GM19372 (cell line): ENCODE measurements around the gene FAAH.

ENCODE experiments used
- ATAC-seq: cut with Tn5 transposase; IDR thresholded peaks from one replicate; pipeline ENCODE4 v1.9.1; 2021; ENCODE audit warnings: mild to moderate bottlenecking, low read depth, moderate library complexity; ENCODE audit not compliant: unreplicated experiment

The FAAH gene

DNA sequence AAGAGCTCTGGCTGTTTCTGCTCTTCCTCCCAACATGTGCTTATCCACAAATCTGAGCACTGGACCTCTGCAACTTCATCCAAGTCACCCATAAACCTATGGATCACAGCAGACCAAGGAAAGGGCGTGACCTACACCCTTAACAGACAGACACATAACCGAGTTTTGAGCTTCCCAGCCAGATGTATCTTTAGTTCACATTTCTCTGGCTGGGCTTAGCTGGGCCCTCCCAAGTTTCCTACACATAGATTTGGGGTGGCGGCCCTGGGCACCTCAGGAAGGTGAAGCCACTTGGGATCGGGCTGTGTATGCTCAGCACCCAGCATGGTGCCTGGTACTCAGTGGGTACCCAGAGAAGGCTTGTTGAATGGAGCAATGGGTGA is 26.4 kb downstream of the FAAH start:
- no peak for ATAC-seq

DNA sequence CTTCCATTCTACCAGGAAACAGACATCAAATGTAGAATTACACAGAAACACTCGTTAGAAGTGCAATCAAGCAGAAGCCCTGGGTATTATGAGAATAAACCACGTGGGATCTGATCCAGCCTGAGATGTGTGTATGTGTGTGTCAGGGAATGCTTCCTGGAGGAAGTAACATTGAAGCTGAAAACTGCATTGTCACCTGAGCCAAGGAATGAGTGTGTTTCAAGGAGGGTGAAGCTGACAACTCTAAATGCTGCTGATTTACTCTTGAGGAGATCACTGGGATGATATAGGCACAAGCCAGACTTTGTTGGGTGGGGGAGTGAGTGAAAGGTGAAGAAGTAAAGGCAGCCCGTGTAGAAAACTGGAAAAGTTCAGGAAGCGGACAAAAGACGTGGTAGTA is 27.6 kb downstream of the FAAH start:
- ATAC-seq = no peak

DNA sequence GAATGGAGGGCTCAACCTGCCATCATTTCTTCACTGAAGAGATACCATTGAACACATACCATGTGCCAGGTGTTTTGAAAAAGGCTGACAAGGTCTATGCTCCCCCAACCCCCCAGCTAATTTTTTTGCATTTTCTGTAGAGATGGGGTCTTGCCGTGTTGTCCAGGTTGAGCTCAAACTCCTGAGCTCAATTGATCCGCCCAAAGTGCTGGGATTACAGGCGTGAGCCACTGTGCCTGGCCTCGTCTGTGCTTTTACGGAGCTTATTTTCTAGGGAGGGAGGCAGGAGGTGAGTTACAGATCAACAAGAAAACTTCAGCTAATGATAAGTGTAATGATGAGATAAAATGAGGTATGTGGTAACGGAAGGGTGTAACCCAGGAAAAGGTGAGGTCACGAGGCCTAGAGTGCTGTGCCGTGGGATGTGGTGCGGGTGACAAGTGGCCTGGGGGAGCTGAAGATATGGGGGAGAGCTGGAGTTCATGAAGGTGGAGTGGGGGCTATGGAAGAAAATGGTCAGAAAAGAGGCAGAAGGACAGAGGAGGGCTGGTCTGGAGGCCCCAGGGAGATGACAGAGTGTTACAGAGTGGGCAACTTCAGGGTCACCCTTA is 28.2 kb downstream of the FAAH start:
- ATAC-seq = no peak

DNA sequence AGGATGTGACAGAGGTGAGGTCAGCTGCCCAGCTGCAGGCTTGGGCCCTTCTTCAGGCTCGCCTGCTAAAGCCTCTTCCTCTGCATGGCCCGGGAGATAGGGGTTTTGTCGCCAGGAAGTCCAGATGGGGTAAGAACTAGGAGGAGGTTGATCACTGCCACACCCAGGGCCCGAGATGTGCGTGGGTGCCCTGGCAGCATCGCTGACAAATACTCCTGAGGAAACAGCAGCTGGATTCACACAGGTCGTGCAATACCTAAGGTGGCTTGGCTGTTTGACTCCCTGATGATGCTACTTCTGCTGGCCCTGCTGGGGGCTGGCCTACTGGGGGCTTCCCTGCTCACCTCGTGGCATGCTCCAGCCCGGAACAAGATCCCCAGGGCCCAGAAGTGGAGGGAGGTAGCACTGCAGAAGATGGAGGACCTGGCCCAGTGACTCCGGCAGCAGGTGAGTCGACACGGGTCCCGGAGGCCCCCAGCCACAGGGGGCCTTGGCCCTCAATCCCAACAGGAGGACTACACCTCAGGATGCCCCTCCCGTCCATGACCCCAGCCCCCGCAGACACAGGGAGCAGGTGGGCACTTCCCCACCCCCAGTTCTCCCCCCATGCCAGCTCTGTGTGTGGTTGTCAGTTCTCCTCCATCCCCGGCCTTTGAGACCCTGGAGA is 29.6 kb downstream of the FAAH start:
- ATAC-seq = no peak

DNA sequence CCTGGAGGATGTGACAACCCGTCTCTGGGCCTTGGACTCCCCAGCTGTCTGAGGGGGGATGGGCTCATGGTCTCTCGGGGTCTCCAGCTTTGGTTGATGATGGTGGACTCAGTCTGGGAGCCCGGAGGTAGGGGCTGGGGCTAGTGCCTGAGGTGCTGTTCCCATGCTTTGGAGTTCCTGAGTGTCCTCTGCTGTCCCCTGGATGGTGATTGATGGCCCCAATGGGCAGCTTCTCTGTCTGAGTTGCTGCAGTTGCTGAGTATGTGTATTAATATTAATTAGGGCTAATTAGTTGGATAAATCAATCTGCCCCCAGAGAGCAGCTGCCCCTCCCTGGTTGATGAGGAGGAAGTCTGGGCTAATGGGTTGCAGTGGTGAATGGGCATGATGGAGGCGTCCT is 30.6 kb downstream of the FAAH start:
- no peak for ATAC-seq

DNA sequence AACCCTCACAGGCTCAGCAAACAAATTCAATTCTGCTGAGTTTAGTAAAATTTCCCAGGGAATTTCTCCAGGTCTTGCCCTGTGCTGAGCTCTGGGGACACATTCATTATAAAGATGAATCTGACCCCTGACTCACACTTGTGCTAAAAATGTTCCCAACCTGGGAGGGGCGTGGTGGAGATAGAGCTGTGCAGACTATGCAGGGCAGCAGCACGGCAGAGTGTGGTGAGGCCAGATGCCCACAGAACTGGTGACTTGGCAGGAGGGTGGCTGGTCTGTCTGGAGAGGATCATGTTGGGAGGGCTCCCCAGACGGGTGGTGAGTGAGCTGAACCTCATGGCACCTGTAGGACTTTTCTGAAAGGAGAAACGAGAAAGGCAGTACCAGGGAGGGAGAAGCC is 31.6 kb downstream of the FAAH start:
- no peak for ATAC-seq

DNA sequence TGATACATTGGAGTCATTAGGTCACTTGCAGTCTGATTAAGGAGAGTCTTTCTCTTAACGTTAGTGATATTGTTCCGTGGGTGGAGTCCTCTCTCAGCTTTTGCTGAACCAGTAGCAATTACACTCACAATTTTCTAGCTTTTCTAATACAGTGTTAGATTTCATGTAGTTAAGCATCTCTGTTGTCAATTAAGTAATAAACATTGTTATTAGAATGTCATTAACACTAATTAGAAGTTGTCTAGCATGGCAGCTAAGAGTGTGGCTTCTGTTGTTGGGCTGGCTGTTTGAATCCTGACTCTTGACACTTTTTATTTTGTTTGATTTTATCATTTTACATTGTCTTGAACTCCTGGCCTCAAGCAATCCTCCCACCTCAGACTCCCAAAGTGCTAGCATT is 33.4 kb downstream of the FAAH start:
- no peak for ATAC-seq

DNA sequence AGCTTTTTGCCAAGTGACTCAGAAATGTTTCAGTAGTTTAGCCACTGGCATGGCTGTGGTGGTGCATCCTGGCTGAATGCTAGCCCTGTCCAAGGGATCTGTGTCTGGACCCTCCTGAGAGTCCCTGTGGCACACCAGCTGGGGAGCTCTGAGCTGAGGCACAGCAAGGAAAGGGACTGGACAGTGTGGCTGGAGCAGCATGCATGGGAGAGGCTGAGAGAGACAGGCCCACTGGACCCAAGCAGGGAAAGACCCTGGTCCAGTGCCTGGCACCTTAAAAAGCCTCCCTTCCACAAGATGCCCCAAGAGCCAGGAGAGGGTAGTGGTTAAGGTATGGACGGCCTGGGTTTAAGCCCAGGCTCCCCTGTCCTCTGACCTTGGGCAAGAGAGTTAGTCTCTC is 35.3 kb downstream of the FAAH start:
- ATAC-seq = no peak

DNA sequence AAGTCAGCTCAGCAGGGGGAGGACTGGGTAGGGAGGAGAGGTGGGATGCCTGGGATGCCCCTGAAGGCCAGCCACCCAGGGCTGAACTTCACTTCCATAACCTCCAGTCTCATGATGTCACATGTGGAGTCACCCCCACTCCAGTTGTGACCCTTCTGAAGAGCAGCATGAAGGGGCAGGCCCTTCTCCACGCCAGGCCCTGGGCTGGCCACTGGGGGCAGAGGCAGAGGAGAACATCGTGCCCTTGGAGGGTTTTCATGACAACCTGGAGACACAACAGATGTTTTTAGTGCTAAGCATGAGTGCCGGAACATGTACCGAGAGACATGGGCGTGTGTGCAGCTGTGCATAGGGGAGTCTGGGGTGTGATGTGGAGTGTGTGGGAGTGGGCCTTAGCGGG is 37.6 kb downstream of the FAAH start:
- ATAC-seq = no peak

DNA sequence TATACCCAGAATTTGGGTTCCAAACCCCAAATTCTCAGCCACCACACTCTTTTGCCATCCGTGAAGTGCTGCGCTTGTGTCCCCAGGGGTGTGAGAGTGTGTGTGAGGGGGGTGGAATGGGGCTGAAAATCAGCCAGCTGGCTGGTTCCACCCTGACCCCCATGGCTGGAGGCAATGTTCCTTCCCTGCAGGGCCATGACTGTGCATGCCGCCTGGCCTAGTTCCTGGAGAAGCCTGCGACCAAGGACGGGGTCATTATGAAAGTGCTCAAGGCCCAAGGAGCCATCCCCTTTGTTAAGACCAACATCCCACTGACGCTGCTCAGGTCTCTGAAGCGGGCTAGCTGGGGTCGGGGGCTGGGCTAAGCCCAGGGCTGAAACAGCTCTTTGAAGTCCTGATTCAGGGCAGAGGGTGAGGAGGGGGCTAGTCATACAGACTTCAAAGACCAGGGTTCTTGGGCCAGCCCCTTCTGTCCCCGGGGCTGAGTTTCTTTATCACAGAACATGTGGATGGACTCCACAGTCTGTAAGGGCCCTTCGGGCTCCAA is 38.7 kb downstream of the FAAH start:
- no peak for ATAC-seq

DNA sequence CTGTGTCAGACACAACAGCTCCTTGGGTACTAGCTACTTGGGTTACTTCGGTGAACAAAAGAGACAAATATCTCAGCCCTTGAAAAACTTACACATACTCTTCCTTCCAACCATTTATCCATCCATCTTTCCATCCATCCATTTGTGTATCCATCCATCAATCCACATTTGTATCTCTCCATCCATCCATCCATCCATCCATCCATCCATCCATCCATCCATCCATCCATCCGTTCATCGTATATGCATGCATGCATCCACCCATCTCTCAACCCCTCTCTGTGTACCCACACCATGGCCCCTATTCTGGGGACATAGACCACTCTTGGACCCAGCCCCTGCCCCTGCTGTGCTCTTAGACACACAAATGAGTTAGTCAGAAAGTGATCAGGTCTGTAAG is 40.2 kb downstream of the FAAH start:
- ATAC-seq = no peak

DNA sequence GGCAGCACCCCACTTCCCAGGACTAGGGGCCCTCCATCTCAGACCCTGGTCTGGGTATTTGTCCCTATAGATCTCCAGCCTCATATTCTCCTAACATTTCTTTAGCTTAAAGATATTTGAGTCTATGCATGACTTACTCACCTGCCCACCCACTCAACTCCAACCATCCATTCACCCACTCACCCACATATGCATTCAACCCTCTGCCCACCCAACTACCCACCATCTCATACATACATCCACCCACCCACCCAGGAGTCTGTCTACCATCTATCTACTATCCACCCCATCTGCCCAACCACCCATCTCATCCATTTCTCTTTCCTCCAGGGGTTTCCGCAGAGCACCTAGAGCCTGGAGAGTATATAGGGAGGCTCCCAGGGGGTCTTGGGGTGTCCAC is 42.7 kb downstream of the FAAH start:
- ATAC-seq = no peak

DNA sequence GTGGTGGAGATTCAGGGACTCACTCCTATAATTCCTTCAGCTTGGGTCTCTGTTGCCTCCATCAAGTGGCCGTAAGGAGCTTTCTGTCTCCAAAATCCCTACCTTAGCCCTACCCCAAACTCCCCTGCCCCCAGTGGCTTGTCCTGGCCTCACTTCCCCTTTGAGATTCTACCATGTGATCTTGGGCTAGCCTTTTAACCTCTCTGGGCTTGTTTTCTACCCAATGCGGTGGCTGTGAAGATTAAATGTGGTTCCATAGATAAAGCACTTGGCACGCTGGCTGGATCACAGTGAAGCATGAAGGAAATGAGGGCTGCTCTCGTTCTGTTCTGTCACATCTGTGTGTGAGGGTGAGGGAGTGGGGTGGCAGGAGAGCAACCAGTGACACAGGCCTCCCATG is 43.6 kb downstream of the FAAH start:
- no peak for ATAC-seq

DNA sequence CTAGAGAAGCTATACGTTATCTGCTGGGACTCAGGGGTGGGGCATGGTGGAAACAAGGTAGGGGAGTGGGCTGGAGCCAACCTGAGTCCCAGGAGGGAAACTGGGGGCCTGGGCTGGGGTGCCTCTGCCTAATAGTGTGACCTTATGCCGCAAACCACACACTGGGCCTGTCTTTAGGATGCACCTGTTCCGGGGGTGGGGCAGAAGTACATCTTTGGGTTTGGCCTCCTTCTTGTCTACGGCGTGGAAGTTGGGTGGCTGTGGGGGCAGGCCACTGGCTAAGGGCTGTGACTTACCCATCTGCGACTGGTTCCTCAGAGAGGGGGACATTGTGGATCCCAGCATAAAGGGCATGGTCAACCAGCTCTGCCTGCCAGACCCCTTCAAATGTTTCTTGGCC is 44.2 kb downstream of the FAAH start:
- no peak for ATAC-seq

DNA sequence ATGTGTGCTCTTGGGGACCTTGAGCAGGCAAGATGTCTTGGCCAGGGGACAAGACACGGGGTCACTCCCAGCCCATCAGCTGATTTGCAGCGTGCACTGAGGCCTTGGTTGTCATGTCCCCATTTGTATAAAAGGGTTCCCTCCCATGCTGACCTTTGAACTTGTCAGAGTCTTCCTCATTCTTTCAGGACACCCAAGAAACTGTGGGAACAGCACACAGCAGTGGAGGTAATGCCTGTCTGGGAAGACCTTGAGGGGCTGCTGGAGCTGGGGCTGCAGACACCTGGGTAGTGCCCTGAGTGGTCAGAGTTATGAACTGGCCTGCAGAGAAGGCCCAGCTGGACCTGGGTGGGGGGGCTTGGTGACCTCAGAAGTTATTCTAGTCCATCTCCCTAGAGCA is 46.4 kb downstream of the FAAH start:
- ATAC-seq = no peak

DNA sequence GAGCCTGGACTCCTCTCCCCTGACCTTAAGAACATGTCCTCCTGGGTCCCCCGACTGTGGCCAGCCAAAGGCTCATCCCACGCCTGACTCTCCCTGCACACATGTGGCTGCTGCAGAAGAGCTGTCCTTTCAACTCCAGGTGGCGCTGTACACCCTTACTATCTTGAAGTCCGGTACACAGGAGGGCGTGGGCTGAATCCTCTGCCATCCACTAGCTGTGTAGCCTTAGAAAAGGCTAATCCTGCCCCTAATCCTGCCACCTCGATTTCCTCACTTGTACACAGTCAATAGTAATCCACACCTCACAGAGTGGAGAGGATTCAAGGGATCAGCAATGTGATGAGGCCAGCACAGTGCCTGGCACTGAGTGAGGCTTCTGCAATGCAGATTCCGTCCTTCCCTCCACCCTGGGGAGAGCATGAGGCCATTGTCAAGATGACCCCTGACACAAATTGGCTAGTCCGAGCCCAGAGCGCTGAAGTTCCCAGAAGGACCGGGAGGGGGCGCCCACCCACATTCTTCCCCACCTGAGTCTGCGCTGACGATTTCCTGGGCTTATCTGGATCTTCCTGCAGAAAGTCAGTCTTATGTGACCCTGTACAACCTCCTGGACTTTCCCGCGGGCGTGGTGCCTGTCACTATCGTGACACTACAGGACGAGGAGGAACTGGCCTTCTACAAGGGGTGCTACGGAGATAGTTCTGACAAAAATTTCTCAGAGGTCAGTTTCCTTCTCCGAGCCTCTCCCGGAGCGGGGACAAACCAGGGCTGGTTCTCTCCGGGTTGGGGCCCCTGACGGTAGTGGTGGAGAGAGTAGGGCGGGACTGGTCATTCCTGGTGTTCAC is 48.4 kb downstream of the FAAH start:
- ATAC-seq = peak; percentile 71

DNA sequence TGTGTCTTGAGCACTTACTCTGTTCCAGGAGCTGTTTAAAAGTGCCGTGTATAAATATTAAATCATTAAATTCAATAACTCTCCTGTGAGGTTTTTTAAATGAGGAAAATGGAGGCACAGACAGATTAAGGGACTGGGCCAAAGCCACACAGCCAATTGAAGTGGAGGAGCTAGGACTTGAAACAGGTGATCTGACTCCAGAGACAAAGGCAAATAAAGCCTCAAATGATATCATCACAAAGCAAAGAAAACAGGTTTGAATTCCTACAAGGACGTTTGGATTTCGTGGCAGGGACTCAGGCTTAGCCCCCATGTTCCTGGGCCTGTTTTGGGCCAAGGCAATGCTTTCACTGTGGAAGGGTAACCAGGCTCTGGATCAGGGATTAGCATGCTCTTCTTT is 50.3 kb downstream of the FAAH start:
- no peak for ATAC-seq

DNA sequence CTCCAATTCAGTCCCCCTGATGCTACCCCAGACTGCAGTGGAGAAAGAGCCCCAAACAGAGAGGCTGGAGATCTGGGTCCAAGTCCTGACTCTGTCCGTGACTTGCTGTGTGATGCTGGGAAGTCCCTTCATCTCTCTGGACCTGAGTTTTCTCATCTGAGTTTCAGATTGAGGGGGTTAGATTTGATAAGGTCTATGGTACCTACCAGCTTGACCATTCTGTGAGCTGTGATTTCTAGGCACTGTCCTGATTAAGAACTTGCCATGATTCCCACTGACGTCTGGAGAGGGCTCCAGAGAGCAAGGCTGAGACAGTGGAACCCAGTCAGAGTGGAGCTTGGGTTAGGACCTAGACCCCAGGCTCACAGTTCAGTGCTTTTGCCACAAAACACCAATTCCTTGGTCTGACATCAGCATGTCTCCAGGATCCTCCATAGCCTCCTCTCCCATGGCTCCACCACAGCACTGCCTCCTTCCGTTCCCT is 51.7 kb downstream of the FAAH start:
- no peak for ATAC-seq

DNA sequence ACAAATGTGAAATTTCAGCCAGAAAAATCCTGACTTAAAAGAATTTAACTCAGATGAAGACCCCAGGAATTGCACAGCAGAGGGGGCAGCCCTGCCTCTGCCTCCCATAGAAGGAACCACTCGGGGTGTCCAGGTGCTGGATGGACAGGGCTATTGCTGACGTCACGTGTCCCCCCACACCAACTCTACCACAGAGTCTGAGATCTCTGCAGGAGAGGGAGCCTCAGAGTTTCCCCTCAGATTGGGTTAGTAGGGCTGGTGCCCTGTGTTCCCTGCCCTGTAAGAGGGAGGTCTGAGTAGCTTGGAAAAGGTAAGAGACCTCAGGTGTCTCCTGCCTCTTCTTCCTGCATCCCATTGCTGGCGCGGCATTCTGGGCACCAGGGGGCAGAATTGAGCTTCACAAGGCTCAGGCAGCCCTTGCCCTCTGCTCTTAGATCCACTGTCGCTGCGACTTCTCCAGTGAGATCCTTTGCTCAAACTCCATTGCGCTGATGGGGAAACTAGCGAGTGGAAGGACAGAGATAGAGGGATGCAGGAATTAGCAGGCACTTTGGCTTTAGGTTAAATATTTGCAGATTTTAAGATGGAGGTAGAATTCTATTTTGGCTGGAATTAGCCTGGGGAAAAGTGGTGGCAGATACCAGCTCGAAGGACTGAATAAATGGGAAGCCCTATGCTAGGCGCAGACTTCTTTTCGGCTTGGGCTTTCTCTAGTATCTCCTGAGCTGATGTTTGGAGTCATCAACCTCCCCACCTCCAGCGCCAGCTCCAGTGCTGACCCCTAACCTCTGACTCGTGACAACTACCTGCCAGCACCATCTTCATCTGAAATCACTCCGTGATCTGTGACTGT is 52.8 kb downstream of the FAAH start:
- ATAC-seq = no peak

DNA sequence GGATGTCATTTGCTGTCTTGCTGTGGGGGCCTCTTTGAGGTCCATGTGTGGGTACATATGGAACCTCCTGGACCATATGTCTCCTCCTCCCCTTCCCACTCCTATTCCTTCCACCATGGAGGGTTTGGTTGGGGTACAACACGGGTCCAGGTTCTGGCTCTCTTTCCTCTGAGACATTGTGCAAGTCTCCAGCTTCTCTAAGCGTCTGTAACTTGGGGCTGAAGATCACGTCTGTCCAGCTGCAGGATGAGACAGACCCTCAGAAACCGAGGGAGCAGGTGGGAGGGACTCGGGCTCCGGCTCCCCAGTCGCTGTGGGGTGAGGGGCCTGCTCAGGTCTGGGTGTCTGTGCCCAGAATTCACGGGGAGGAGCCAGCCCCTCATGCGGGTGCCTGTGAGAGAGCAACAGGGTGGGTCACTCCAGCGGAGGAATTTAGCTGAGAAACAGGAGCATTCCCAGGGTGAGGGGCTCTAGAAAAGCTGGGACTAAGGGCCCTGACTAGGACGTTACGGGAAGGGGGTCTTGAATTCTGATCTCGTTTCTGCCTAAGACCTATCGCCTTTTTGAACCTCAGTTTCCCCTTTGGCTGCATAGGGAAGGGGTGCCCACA is 53.5 kb downstream of the FAAH start:
- no peak for ATAC-seq
